ENCODE results near the gene IVNS1ABP.
A peak's percentile ranks its signal among the peaks of the same experiment; 100 is the strongest.
"Not testable (repeated sequence)": the region's sequence is repeated elsewhere in the genome, so short reads cannot be mapped to it uniquely, and the experiment has no call there.

Gene IVNS1ABP

DNA sequence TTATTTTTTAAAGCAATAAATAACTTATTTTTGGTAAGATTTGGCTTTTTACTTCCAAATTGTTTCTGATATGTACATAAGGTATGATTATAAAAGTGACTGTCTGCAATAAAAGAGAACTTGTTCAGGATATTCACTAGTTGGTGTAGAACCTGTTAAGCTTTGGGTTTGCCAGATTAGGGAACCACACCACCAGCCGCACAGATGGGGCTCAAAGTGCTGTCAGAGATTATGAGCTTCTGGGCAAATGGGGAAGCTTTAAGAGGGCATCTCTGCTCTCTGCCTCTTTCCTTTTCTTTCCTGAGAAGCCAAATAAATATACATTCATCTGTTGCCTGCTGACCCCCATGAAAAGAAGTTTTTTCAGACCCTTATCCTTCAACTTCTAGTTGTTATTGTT, 25.4 kb downstream of the IVNS1ABP start:
- no peak for DNase-seq

DNA sequence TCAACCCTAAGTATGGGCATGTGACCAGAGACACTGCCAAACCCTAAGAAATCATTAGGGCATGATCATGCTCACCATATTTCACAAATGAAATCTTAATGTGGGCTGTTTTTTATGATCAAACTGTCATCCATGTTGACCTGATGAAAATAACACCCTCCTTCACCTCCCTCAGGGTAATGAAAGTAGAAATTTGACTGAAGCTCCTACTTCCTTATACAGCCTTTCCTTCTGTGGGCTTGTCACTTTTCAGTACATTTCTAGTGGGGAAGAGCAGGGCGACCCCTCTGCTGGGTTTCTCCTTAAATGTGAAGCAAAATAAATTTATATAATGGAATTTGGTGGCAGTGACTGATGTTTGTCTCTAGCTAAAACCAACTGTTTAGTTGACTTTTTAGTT, 25.9 kb downstream of the IVNS1ABP start:
- no peak for DNase-seq

DNA sequence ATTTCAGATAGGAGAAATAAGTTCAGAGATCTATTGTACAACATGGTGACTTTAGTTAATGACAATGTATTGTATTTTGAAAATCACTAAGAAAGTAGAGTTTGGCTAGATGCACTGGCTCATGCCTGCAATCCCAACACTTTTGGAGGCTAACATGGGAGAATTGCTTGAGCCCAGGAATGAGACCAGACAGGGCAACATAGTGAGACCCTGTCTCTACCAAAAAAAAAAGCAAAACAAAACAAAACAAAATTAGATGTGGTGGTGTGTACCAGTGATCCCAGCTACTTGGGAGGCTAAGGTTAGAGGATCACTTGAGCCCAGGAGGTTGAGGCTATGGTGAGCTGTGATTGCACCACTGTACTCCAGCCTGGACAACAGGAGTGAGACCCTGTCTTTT, 27.2 kb downstream of the IVNS1ABP start:
- DNase-seq = no peak

DNA sequence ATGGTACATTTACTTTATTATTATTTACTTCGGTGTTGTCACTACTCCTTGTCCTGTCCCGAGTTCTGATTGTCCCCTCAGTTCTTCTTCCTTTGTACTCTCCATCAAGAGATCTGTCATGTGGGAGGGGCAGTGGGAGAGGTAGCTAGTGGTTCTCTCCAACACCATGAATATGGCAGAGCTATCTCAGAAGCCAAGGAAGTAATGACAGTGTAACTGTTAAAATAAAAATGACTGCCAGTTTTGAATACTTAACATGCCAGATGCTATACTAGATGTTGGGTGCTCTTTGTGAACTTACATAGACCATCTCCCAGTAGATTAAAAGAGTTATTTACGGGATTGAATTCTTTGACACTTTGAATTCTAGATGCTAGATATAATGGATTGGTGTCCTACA, 28.6 kb downstream of the IVNS1ABP start:
- no peak for DNase-seq

DNA sequence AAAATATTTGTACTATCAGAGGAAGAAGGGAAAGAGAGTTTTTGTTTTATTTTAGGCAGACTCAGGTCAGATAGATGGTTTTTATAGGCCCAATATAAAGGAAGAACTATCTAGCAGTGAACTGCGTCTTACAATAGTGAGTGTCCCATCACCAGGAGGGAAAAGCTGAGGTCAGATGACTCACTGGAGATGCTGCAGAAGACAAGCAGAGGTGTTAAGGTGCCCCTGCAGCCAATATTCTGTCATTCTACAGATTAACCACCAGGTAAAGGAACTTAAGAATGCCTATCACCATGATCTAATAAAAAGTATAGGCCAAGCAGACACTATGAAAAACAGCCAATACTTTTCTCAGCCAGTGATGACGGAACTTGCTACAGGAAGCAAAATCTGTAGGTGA, 29.6 kb downstream of the IVNS1ABP start:
- DNase-seq = no peak

DNA sequence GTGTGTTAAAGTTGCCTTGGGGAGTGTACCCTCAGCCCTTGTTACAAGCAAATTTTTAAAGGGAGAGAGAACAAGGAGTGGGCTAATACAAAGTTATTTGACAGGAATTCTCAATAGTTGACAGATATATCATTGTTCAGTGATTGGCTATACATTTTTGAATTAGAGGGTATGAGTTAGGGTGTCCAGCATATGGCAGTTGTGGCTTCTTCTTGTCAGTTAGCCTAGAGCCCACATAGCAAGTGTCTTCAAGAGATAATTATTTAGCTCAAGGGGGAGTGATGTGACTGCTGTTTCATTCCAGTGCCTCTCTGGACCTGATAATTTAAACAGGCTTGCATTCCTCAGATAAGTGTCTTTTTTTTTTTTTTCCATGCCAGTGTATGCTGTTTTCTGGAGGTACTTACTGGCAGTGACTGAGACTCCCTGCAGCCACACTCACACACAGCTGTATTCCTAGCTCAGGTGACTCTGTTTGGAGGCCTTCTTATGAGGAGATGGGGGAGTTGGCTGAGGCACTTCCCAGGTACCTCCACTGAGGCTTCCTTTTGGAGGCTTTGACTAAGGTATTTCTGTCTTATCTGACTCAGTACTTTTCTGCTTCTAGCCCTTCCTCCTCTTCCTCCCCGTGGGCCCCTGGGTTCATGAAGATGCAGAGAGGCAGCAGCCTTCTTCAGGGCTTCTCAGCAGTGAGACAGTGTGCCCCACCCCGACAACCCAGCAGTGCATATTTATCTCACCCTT, 32.3 kb downstream of the IVNS1ABP start:
- no peak for DNase-seq

DNA sequence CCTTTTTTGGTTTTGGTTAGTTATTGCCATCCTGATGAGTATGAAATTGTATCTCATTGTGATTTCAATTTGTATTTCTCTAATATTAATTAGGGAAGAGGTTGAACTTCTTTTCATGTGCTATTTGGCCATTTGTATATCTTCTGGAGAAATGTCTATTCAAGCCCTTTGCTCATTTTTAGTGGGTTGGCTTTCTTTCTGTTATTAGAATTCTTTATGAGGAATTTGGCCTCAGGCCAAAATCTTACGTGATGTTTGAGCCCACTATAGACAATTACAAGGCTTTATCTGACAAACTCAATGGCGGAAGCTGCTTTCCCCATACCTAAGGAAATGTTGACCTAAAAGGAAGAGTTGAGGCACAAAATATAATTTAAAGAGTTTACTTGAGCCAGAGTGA, 32.9 kb downstream of the IVNS1ABP start:
- DNase-seq = no peak

DNA sequence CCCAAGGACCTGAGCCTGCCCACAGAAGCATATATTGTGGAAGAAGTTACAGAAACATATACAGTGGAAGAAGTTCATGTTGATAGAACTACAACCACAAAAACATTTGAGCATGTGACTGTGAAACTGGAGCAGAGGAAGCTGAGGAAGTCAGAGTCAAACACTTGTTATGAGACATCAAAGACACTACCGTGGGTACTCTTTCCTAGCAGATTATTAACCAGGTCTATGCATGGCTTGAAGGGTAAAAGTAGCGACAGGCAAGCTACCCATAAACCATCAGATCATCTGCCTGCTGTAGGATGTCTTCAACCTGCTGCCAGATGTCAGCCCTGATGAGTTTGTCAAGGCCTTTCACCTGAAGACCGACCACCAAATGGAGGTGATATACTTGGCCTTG, 35.8 kb downstream of the IVNS1ABP start:
- DNase-seq = no peak

DNA sequence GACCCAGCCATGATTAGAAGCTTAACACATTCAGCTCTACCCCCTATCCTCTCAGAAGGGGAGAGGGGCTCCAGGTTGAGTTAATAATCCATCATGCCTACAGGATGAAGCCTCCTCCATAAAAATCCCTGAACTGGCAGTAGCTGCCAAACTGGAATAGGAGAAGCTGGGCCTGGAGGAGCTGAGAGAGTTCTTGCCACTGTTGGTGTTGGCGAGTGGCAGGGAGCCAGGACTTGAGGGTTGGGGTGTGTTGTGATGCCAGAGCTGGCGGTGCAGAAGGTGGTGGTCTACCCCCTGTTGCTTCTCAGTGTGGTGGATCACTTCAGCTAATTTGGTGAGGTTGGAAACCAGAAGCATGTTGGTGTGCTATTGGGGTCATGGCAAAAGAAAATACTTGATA, 36.5 kb downstream of the IVNS1ABP start:
- no peak for DNase-seq

DNA sequence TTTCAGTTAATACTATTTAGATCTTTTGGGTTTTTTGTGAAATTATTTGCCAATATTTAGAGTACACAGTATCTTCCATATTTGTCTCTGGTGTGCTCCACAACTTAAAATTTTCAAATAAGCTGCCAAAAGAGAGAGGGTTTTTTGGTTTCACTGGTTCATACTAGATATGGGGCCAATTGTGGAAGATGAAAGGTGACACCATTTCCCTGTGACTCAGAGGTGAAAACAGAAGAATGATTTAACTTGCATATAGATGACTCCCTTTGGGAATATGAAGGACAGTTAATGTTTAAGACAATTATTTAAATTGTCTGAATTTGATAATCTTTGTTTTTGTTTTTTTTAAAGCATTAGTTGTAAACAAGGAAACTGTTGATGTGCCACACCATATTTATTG, 37.5 kb downstream of the IVNS1ABP start:
- DNase-seq = peak; percentile 47

DNA sequence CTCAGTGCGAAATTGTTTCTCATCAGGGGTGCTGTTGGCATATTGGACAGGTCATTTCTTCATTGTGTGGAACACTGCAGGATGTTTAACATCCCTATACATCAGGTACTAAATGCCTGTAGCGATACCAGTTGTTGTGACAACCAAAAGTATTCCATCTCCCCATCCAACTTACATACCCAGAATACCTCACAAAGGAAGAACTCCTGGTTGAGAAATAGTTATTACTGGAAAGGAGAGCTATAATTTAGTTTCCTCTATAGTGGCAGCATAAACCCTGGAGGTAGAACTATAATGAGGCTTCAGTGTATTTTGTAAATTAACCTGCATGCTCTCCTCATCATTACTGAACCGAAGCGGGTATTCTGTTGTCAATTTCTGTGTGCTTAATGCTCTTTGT, 45.1 kb downstream of the IVNS1ABP start:
- no peak for DNase-seq

DNA sequence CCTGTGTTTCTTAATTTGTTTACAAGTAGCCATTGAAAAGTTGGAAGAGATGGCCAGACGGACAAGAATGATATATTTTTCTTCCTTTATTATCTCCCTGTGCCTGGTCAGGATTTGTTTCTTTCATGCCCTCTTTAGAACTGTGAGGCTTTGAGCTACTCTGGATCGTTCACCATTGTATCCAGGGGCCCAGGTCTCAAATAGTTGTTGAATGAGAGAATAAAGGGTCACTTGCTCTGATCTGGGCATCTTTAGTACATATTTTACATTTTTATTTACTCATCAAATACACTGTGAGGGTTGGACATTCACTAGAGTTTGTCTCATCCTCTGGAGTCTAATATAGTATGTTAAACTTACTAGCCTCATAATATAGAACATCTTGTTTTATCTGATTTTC, 48.7 kb downstream of the IVNS1ABP start:
- no peak for DNase-seq

DNA sequence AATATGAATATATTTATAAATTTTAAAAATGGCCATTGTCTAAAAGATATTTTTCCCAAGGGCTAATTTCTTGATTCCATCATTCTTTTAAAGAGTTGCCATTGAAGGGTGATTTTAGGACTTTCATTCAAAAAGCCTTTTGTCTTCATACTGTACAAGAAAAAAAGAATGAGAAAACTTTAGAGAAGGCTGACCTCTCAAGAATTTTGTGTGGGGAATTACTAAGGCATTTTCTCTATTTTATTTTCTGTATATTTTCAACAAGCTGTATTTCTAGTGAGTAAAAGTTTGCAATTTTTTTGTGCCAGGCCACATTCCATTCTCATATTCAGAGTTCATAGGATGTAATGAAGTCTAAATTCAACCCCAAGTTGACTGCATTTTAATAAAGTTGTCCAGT, 49.3 kb downstream of the IVNS1ABP start:
- no peak for DNase-seq

DNA sequence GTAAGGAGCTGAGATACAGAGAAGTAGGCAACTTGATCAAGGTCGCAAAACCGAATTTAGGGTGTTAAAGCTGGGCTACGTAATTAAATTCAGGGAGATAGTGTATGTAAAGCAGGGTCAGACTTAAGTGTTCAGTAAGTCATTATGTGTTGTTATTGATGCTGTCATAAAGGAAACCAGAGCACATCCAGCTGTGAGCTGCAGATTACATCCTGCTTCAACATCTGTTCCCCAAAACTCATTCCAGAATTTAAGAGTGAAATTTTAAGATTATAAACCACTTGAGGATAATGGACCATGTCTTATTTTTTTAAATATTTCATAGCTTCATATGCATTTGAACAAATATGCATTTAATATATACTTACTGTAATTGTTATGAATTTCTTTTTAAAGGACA, 49.7 kb downstream of the IVNS1ABP start:
- DNase-seq = no peak

DNA sequence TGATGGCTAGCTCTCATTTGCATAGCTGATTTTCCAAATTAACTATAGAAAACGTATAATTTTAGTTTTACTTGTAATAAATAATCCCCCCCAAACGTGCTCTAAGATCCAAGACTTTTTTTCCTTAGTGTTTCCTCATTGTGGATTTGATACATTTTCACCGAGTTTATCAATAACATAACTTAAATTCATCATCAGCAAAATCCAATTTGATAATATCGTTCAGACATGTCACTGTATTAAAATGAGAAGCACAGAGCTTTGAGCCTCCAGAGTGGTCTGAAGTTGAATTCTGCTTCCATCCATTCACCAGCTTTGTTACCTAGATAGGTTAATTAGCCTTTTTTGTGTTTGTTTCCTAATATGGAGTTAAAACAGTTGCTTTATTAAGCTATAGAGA, 51.7 kb downstream of the IVNS1ABP start:
- DNase-seq = no peak

DNA sequence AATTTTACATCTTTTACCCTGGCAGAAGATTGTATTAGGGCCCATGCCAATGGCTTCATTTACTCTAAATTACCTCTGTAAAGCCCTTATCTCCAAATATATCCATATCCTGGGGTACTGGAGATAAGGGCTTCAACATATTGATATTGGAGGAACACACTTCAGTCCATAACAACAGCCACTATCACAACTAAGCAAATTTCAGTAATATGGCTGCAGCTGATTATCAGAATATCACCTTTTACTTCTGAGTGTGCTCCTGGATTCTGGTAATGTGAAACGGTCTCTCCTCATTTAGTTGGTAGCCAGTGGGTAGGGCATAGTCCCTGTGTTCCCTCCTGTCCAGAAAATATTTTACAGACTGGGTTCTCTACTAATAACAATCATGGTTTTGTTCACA, 53.3 kb downstream of the IVNS1ABP start:
- DNase-seq = no peak

DNA sequence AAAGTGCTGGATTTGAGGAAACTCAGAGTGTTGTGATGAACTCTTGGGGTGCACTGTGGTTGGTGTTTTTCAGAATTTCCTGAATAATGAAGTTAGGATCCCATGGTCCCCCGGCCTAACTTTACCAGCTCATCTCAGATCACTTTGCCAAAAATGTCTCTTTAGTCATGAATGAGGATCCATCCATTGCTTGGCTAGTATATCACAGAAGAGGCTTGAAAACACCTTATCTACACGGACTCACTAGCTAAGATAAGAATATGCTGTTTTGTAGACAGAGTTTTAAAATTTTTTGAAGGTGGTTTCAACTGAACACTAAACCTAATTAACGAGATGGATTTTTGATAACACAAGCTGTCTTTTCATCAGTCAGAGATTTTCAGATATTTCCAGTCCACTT, 53.8 kb downstream of the IVNS1ABP start:
- DNase-seq = no peak

DNA sequence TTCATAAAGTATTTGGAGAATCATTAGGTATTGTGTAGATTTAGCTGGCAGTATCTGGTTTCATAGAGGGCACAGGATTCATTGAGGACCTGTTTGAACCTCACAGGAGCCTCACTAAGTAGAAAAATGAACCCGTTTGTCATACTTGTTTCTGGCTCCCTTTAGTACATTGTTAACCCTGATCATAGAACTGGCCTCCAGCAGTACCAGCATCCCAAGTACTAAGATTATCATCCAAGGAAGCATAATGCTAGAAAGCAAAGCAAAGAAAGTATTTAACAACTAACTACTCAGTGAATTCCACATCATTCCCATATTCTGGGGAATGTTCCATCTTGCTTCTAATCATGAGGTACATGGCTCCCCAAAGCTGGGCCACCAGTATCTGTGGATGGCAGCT, 54.9 kb downstream of the IVNS1ABP start:
- DNase-seq = no peak

DNA sequence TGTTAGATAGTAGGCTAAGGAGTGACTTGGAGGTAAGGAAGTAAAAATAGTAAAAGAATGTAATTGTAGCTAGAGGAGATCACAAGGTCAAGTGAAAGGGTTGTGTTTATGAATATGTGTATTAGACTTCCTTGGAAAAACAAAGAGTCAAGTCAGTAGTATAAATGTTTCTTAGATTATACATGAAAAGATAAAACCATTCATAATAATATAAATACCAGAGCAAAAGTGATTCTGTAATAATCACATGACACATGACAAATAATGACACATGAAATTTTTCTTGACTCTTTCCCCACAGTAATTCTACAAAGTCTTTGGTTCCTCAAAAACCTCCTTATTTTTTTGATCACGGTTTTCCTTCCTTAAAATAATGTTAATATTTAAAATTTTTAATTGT, 56.4 kb downstream of the IVNS1ABP start:
- peak; percentile 51 for DNase-seq

DNA sequence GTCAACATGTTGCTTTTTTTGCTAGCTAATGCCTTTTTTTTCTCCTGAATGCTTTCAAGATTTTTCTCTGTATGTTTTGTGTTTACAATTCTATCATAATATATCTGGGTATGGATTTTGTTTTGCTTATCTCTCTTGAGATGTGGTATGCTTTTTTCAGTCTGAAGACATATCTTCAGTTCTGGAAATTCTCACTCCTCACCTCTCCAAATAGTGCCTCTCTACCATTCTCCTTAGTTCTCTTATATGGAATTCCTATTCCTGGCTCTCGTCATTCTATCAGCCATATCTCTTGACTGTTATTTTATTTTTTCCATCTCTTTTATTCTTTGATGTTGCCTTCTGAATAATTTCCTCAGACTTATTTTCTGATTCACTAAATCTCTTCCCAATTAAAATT, 58.4 kb downstream of the IVNS1ABP start:
- no peak for DNase-seq

DNA sequence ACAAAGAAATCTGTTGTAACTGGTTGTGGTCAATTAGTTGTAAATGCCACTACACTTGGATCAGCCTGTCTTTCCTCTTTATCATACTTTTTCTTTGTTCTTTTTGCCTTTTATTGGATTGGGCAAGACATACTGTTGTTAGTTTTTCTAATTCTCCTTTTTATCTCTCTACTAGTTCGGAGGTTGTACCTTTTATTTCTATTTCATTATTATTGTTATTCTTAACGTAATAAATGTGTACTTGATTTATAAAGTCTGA, 59.2 kb downstream of the IVNS1ABP start:
- DNase-seq = no peak

DNA sequence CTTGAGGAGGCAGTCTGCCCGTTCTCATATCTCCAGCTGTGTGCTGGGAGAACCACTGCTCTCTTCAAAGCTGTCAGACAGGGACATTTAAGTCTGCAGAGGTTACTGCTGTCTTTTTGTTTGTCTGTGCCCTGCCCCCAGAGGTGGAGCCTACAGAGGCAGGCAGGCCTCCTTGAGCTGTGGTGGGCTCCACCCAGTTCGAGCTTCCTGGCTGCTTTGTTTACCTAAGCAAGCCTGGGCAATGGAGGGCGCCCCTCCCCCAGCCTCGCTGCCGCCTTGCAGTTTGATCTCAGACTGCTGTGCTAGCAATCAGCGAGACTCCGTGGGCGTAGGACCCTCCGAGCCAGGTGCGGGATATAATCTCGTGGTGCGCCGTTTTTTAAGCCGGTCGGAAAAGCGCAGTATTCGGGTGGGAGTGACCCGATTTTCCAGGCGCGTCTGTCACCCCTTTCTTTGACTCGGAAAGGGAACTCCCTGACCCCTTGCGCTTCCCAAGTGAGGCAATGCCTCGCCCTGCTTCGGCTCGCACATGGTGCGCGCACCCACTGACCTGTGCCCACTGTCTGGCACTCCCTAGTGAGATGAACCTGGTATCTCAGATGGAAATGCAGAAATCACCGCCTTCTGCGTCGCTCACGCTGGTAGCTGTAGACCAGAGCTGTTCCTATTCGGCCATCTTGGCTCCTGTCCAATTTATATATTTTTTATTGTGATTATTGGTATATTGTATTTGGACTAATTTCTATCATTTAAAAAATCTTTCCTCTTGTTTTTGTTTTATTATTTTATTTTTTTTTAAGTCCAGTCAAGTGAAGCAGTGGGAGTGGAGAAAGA, 59.7 kb downstream of the IVNS1ABP start:
- not testable (repeated sequence) for DNase-seq

DNA sequence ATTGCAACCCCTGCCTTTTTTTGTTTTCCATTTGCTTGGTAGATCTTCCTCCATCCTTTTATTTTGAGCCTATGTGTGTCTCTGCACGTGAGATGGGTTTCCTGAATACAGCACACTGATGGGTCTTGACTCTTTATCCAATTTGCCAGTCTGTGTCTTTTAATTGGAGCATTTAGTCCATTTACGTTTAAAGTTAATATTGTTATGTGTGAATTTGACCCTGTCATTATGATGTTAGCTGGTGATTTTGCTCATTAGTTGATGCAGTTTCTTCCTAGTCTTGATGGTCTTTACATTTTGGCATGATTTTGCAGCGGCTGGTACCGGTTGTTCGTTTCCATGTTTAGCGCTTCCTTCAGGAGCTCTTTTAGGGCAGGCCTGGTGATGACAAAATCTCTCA, 61.4 kb downstream of the IVNS1ABP start:
- not testable (repeated sequence) for DNase-seq

DNA sequence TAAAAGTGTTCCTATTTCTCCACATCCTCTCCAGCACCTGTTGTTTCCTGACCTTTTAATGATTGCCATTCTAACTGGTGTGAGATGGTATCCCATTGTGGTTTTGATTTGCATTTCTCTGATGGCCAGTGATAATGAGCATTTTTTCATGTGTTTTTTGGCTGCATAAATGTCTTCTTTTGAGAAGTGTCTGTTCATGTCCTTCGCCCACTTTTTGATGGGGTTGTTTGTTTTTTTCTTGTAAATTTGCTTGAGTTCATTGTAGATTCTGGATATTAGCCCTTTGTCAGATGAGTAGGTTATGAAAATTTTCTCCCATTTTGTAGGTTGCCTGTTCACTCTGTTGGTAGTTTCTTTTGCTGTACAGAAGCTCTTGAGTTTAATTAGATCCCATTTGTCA, 64.6 kb downstream of the IVNS1ABP start:
- DNase-seq = not testable (repeated sequence)

DNA sequence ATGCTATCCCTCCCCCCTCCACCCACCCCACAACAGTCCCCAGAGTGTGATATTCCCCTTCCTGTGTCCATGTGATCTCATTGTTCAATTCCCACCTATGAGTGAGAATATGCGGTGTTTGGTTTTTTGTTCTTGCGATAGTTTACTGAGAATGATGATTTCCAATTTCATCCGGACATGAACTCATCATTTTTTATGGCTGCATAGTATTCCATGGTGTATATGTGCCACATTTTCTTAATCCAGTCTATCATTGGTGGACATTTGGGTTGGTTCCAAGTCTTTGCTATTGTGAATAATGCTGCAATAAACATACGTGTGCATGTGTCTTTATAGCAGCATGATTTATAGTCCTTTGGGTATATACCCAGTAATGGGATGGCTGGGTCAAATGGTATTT, 65.1 kb downstream of the IVNS1ABP start:
- DNase-seq = not testable (repeated sequence)

Measured in HCEC 1CT (cell line).